Lower leg skin (tissue), 3 donors: ENCODE results near the gene PLCD3.

ENCODE experiments used
- POLR2A ChIP-seq, 2 donors: fragments of 450-650 bp; IDR thresholded peaks; one replicate each; pipeline ENCODE4 v1.6.1; 2016 to 2017; ENCODE audit warnings: antibody characterized with exemption in 2 of 2, mild to moderate bottlenecking in 1 of 2, moderate library complexity in 1 of 2
- TF ChIP-seq, protein P1 (sequence below), 3 donors: fragments of 450-650 bp; IDR thresholded peaks; one replicate each; pipeline ENCODE4 v1.5.1; 2016; ENCODE audit warnings: antibody characterized with exemption in 3 of 3, mild to moderate bottlenecking in 3 of 3, moderate library complexity in 2 of 3

DNA sequence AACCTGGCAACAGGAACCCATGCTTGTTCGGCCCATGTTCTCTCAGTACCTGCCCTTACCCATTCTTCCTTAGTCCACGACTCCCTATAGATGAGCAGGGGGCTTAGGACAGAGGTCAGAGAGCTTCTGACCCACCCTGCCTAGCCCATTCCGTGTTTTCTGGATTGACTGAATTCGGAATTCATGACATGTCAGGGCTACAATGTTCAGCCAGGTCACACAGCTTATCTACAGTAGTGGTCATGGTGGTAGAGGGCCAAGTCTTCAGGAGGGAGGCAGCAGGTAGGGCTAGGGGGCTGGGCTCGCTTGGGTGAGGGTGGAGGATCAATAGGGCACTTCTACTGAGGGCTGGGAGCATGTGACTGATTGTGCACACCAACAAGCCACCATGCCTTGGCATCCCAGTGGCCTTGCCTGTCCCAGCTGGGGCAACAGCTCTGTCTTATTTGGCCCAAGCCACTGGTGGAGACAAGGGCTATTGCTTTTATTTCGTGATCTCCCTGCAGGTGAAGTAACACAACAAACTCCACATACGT is 32.5 kb upstream of the PLCD3 start:
- TF ChIP-seq POLR2A (IDR thresholded peaks at IDR 0.05), result no peak
- TF ChIP-seq, protein P1, sequence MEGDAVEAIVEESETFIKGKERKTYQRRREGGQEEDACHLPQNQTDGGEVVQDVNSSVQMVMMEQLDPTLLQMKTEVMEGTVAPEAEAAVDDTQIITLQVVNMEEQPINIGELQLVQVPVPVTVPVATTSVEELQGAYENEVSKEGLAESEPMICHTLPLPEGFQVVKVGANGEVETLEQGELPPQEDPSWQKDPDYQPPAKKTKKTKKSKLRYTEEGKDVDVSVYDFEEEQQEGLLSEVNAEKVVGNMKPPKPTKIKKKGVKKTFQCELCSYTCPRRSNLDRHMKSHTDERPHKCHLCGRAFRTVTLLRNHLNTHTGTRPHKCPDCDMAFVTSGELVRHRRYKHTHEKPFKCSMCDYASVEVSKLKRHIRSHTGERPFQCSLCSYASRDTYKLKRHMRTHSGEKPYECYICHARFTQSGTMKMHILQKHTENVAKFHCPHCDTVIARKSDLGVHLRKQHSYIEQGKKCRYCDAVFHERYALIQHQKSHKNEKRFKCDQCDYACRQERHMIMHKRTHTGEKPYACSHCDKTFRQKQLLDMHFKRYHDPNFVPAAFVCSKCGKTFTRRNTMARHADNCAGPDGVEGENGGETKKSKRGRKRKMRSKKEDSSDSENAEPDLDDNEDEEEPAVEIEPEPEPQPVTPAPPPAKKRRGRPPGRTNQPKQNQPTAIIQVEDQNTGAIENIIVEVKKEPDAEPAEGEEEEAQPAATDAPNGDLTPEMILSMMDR (IDR thresholded peaks at IDR 0.05), result no peak
